ENCODE measurements around the gene B3GNT3.

DNA sequence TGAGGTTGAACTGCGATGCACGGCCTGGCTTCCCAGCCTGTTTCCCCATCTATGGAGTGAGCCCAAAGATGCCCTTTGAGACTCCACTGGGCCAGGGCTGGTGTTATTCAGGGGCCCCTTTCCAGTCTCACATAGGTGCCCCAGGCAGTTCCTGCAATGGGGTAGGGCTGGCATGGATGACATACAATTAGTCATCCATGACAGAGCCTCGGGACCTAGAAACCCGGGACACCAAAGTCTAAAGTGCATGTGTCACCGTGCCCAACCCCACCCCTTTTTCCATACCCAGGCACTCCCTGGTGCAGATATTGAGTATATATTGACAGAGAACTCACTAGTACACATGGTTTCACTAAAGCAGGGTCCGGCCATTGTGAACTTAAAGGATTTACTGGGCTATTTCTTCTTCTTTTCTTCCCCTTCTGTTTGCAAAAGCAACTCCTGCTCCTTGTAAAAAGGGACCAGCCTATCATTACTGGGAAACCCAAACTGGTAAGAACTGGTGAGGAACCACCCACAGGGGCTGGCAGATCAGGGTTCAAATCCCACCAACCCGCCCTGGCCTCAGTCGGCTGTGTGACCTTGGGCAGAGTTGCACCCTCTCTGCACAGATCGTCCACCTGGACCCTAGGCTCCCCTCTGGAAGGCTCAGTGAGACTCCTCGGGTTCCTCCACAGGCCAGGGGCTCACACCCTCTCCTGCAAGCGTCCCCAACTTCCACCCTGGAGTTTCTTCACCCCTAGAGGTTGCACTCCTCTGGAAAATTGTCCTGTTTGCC, 2.7 kb downstream of the B3GNT3 start:
- TF ChIP-seq CTCF (IDR thresholded peaks at IDR 0.05) = no peak
- no peak for TF ChIP-seq POLR2A (IDR thresholded peaks at IDR 0.05)
